H1 (cell line): ENCODE results near the gene FBXL16. TPM values are rescaled to one million over a fixed set of nuclear protein-coding genes. Genes with fewer than 3 reads are reported as not detected.

ENCODE experiments used
- CTCF ChIA-PET: fragments of 300-600 bp; sonication (Branson Sonifier 250); formaldehyde crosslinking; loops from one replicate; lab custom pipeline; 2021; ENCODE audit not compliant: partially characterized antibody; lab: Charles Lee
- POLR2A ChIA-PET: fragments of 300-600 bp; sonication (Branson Sonifier 250); formaldehyde crosslinking; loops from one replicate; lab custom pipeline; 2021; ENCODE audit warnings: inconsistent platforms; ENCODE audit not compliant: partially characterized antibody; lab: Charles Lee
- DNase-seq, 2 experiments: peaks; one replicate each; pipeline versions ENCODE4 v3.0.0 to v3.0.0-alpha.2; 2010 to 2022; ENCODE audit warnings: low spot score in 2 of 2, low read depth in 1 of 2, mixed read lengths in 1 of 2
- FAIRE-seq: peaks from 2 replicates; lab custom pipeline; 2011; peaks lifted over from hg19 to GRCh38; lab: Jason Lieb, UNC
- H2AFZ ChIP-seq: 2 replicates; pipeline ENCODE4 v1.8.1; 2012; ENCODE audit warnings: low read length, inconsistent platforms
- H2AK5ac ChIP-seq: 2 replicates; pipeline ENCODE4 v1.6.1; 2013; ENCODE audit warnings: low read depth, low read length
- H2BK120ac ChIP-seq: replicated peaks from 2 replicates; pipeline ENCODE3; 2013; ENCODE audit warnings: low read depth, low read length, inconsistent platforms
- H2BK12ac ChIP-seq: 2 replicates; pipeline ENCODE4 v1.6.1; 2013; ENCODE audit warnings: low read depth, low read length
- H2BK15ac ChIP-seq: 2 replicates; pipeline ENCODE4 v1.6.1; 2013; ENCODE audit warnings: low read length
- H2BK20ac ChIP-seq: 2 replicates; pipeline ENCODE4 v1.6.1; 2013; ENCODE audit warnings: low read length
- H2BK5ac ChIP-seq: 2 replicates; pipeline ENCODE4 v1.6.1; 2013; ENCODE audit warnings: low read depth, low read length
- H3K14ac ChIP-seq: 2 replicates; pipeline ENCODE4 v1.6.1; 2013; ENCODE audit warnings: inconsistent platforms; ENCODE audit not compliant: insufficient read length
- H3K18ac ChIP-seq: 2 replicates; pipeline ENCODE4 v1.6.1; 2013; ENCODE audit warnings: low read length; ENCODE audit errors: extremely low read depth
- H3K23ac ChIP-seq: 2 replicates; pipeline ENCODE4 v1.6.1; 2013; ENCODE audit warnings: inconsistent platforms; ENCODE audit not compliant: insufficient read length
- H3K23me2 ChIP-seq: 2 replicates; pipeline ENCODE4 v1.6.1; 2013; ENCODE audit warnings: low read depth, low read length
- H3K27ac ChIP-seq: 2 replicates; pipeline ENCODE4 v1.6.1; 2011; ENCODE audit warnings: low read depth, low read length, inconsistent platforms
- H3K27me3 ChIP-seq, 4 experiments: replicated peaks in 1 of 4; 1 replicate in 1 of 4; 2 replicates in 3 of 4; pipeline versions ENCODE4 v1.6.1 to v1.8.1; 2011 to 2013; ENCODE audit warnings: low read length in 3 of 4, mild to moderate bottlenecking in 3 of 4, inconsistent platforms in 2 of 4, mixed read lengths in 2 of 4, moderate library complexity in 1 of 4; ENCODE audit not compliant: control insufficient read depth in 3 of 4, insufficient read depth in 3 of 4; ENCODE audit errors: extremely low read depth in 1 of 4
- H3K36me3 ChIP-seq, 4 experiments: 2 replicates each; pipeline versions ENCODE4 v1.6.1 to v1.8.1; 2011 to 2013; ENCODE audit warnings: mild to moderate bottlenecking in 4 of 4, low read length in 3 of 4, moderate library complexity in 2 of 4, control low read depth in 1 of 4, inconsistent platforms in 1 of 4; ENCODE audit not compliant: insufficient read depth in 4 of 4, control insufficient read depth in 2 of 4
- H3K4ac ChIP-seq: replicated peaks from 2 replicates; pipeline ENCODE3; 2013; ENCODE audit warnings: low read length, low read depth, mixed read lengths, inconsistent platforms; ENCODE audit not compliant: insufficient read length
- H3K4me1 ChIP-seq, 4 experiments: replicated peaks in 1 of 4; 1 replicate in 1 of 4; 2 replicates in 3 of 4; pipeline versions ENCODE4 v1.6.1 to v1.8.1; 2011 to 2013; ENCODE audit warnings: low read length in 3 of 4, inconsistent platforms in 2 of 4, mixed read lengths in 1 of 4; ENCODE audit not compliant: insufficient read depth in 4 of 4, control insufficient read depth in 3 of 4
- H3K4me2 ChIP-seq, 2 experiments: 2 replicates each; pipeline versions ENCODE4 v1.6.1 to v1.8.1; 2011 to 2013; ENCODE audit warnings: low read depth in 2 of 2, low read length in 2 of 2, control low read depth in 1 of 2, inconsistent platforms in 1 of 2, mild to moderate bottlenecking in 1 of 2; ENCODE audit not compliant: insufficient read depth in 1 of 2
- H3K4me3 ChIP-seq, 4 experiments: fragments of 200-600, 300-600 bp in 1 of 4; sonication (generic), shearing (Covaris generic), sonication (Bioruptor Twin) in 1 of 4; 2 replicates each; pipeline versions ENCODE4 v1.5.1 to v1.8.1; 2011 to 2016; ENCODE audit warnings: low read length in 4 of 4, low read depth in 3 of 4, control low read depth in 2 of 4, inconsistent platforms in 2 of 4, mild to moderate bottlenecking in 2 of 4, mixed read lengths in 1 of 4, moderate library complexity in 1 of 4; ENCODE audit not compliant: insufficient read depth in 2 of 4; ENCODE audit errors: extremely low read depth in 1 of 4
- H3K56ac ChIP-seq: replicated peaks from 2 replicates; pipeline ENCODE3; 2013; ENCODE audit warnings: low read depth, mild to moderate bottlenecking, mixed read lengths, low read length, inconsistent platforms; ENCODE audit not compliant: insufficient read length
- H3K79me1 ChIP-seq: 2 replicates; pipeline ENCODE4 v1.6.1; 2013; ENCODE audit warnings: low read depth, low read length, control low read depth
- H3K79me2 ChIP-seq, 2 experiments: 2 replicates each; pipeline versions ENCODE4 v1.6.1 to v1.8.1; 2012 to 2013; ENCODE audit warnings: low read length in 2 of 2, mild to moderate bottlenecking in 2 of 2, inconsistent platforms in 1 of 2; ENCODE audit not compliant: insufficient read depth in 2 of 2, control insufficient read depth in 1 of 2
- H3K9ac ChIP-seq, 4 experiments: replicated peaks in 1 of 4; 1 replicate in 1 of 4; 2 replicates in 3 of 4; pipeline versions ENCODE4 v1.6.1 to v1.8.1; 2011 to 2013; ENCODE audit warnings: low read depth in 3 of 4, low read length in 3 of 4, control low read depth in 2 of 4, mild to moderate bottlenecking in 2 of 4, moderate library complexity in 2 of 4, inconsistent platforms in 1 of 4; ENCODE audit errors: extremely low read depth in 1 of 4
- H3K9me3 ChIP-seq, 2 experiments: 2 replicates each; pipeline versions ENCODE4 v1.6.1 to v1.8.1; 2012 to 2013; ENCODE audit warnings: mild to moderate bottlenecking in 2 of 2, moderate library complexity in 2 of 2, control low read depth in 1 of 2, inconsistent platforms in 1 of 2, low read depth in 1 of 2, low read length in 1 of 2, mixed read lengths in 1 of 2; ENCODE audit not compliant: insufficient read depth in 2 of 2
- H4K20me1 ChIP-seq, 2 experiments: replicated peaks in 1 of 2; 2 replicates each; pipeline versions ENCODE3 to v1.8.1; 2011 to 2013; ENCODE audit warnings: inconsistent platforms in 2 of 2, low read length in 2 of 2, mild to moderate bottlenecking in 1 of 2; ENCODE audit not compliant: insufficient read depth in 2 of 2, control insufficient read depth in 1 of 2
- H4K5ac ChIP-seq: 2 replicates; pipeline ENCODE4 v1.6.1; 2013; ENCODE audit warnings: low read length, low read depth, mixed read lengths, inconsistent platforms; ENCODE audit not compliant: insufficient read length
- H4K8ac ChIP-seq: 2 replicates; pipeline ENCODE4 v1.8.0; 2013; ENCODE audit warnings: mild to moderate bottlenecking, moderate library complexity, low read length, inconsistent platforms; ENCODE audit not compliant: insufficient read depth; ENCODE audit errors: extremely low read depth
- H4K91ac ChIP-seq: replicated peaks from 2 replicates; pipeline ENCODE3; 2013; ENCODE audit warnings: low read length, mixed read lengths, inconsistent platforms; ENCODE audit not compliant: insufficient read length
- EGR1 ChIP-seq: IDR thresholded peaks from 2 replicates; pipeline ENCODE4 v1.6.1; 2011; ENCODE audit warnings: low read depth, low read length, borderline replicate concordance
- HDAC6 ChIP-seq: IDR thresholded peaks from one replicate; pipeline ENCODE4 v1.7.1; 2012; ENCODE audit warnings: low read depth, mild to moderate bottlenecking, inconsistent platforms, low read length, moderate library complexity
- KDM4A ChIP-seq: IDR thresholded peaks from one replicate; pipeline ENCODE4 v1.7.1; 2012; ENCODE audit warnings: low read depth, mild to moderate bottlenecking, moderate library complexity, low read length, inconsistent platforms; ENCODE audit not compliant: severe bottlenecking
- SIRT6 ChIP-seq: IDR thresholded peaks from one replicate; pipeline ENCODE4 v1.7.1; 2012; ENCODE audit warnings: low read length, inconsistent platforms
- TAF1 ChIP-seq: IDR thresholded peaks from 2 replicates; pipeline ENCODE4 v1.6.1; 2011; ENCODE audit warnings: mild to moderate bottlenecking, low read depth, low read length
- TAF7 ChIP-seq: optimal IDR thresholded peaks from 2 replicates; pipeline ENCODE3; 2011; ENCODE audit warnings: low read depth, mild to moderate bottlenecking, inconsistent platforms, low read length, moderate library complexity, borderline replicate concordance
- WGBS, 2 experiments: shearing (Covaris generic) in 1 of 2; methylation state at CpG; one replicate each; pipeline versions ENCODE4 v1.1.6 to v1.1.7; 2013 to 2015; ENCODE audit warnings: low lambda C conversion rate in 2 of 2, mixed read lengths in 2 of 2, inconsistent platforms in 1 of 2, low coverage in 1 of 2, missing lambda C conversion rate in 1 of 2; ENCODE audit not compliant: insufficient replicate concordance in 2 of 2, insufficient coverage in 1 of 2, insufficient read length in 1 of 2; ENCODE audit errors: extremely low coverage in 1 of 2, missing lambda C conversion rate in 1 of 2; 5-methylcytosine and 5-hydroxymethylcytosine counted together
- polyA plus RNA-seq, 7 experiments: library from polyadenylated mRNA; depleted of rRNA in 3 of 7; stranded (reverse) in 5 of 7; unstranded in 2 of 7; fragments of >200 nt in 5 of 7; fragments of 200-250 nt in 2 of 7; gene quantifications; 1 replicate in 5 of 7; 2 replicates in 1 of 7; 4 replicates in 1 of 7; pipeline versions ENCODE4 v1.2.1 to v1.2.3, GENCODE V29; 2011 to 2013; ENCODE audit warnings: missing spikeins in 2 of 7, mixed read lengths in 2 of 7
- total RNA-seq: library from RNA; stranded (reverse); fragmentation: NEBNext Ultra II Directional; extraction: Animal tissue kit (Norgen Biotek cat#: 25700); gene quantifications from 2 replicates; pipeline ENCODE4 v1.2.1, GENCODE V29; 2021
- TF ChIP-seq, protein P1 (sequence below): IDR thresholded peaks from 2 replicates; pipeline ENCODE4 v1.6.1; 2012; ENCODE audit warnings: inconsistent platforms
- TF ChIP-seq, protein P2 (sequence below), 3 experiments: IDR thresholded peaks; 1 replicate in 2 of 3; 2 replicates in 1 of 3; pipeline versions ENCODE4 v1.5.1 to v1.6.1; 2011; ENCODE audit warnings: low read length in 3 of 3, mild to moderate bottlenecking in 3 of 3, inconsistent platforms in 2 of 3, low read depth in 1 of 3, moderate library complexity in 1 of 3; ENCODE audit not compliant: insufficient read depth in 1 of 3; ENCODE audit errors: control extremely low read depth in 1 of 3

FBXL16 gene
- total and polyA plus RNA-seq, 2 of the 8 experiments (the other 6 are each of a cell fraction or from before 2014, with no cell fraction given): 12.5 to 12.8 TPM

DNA sequence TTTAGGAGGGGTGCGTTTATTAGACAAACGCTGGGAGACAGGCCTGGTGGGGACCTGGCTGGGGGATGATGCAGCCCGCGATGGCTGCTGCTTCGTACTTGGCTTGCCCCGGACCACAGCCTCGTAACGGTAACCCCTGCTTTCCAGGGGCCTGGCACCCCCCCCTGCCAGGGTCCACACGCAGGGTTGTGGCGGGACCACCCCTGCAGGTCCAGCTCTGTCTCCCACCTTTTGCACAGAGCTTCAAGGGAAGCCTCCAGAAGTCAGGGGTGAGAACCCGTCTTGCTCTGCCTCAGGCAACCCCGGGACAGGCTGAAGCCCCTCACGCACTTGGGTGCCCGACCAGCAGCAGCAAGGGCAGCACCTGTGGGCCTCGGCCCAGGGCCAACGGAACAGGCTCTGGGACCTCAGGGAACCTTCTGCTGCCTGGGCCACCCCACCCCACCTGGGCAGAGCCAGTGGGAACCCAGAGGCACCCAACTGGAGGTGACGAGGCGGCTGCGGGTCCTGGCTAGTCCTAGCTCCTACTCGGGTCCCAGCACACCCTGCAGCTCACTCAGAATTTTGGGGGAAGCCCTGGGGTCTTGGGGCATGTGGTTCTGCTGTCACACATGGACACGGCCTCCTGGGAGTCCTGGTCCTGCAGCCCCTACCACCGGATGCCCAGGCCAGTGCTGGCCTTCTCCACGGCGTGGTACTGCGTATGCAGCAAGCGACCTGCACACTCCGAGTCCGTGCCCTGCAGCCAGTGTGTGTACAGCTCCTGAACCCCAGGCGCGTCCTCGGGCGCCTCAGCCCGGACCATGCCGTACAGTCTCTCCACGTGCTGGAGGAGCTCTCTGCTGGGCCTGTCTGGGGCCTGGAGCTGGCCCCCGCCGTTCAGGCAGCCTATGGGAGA is 24.4 kb upstream of the FBXL16 start:
- Histone ChIP-seq H3K4me3 (no peak overlapping the region), H3K27me3 (peaks cover 0 to 16% (median 5%) of the 10 kb centered on the region in 4 experiments; a peak in 4 of 7 replicates), H3K79me2 (no peaks in the 10 kb centered on the region), H3K23ac (no peak overlapping the region), H2BK20ac (no peak overlapping the region), H4K5ac (no peak overlapping the region), H3K56ac (no peak overlapping the region), H2BK12ac (no peak overlapping the region), H3K4me2 (no peak overlapping the region; a peak in 1 of 4 replicates), H3K9me3 (no peaks in the 10 kb centered on the region), H3K79me1 (no peaks in the 10 kb centered on the region), H2BK120ac (no peak overlapping the region), H4K91ac (no peak overlapping the region), H2AK5ac (no peak overlapping the region), H3K9ac (no peak overlapping the region), H4K20me1 (peaks cover 2 to 11% of the 10 kb centered on the region in 2 experiments), H3K4me1 (peaks cover 0 to 14% (median 8%) of the 10 kb centered on the region in 4 experiments; a peak in 5 of 7 replicates), H3K18ac (no peak overlapping the region), H3K36me3 (peaks cover 0 to 3% (median under 1%) of the 10 kb centered on the region in 4 experiments; a peak in 1 of 8 replicates), H3K23me2 (peaks cover 19% of the 10 kb centered on the region; the same call in 1 of the 2 replicates), H2BK5ac (no peak overlapping the region), H3K27ac (no peak overlapping the region), H2AFZ (no peak overlapping the region), H3K14ac (no peak overlapping the region), H3K4ac (no peak overlapping the region), H2BK15ac (no peak overlapping the region), H4K8ac (peak overlapping the region; percentile 15; the same call in 1 of the 2 replicates)
- WGBS, 2 experiments: 92% methylated on average over 37 of the region's 37 CpGs; no CpG with 5 or more reads in 1 of the 2 experiments
- ChIA-PET CTCF (interaction anchor here (0.5 to 35.8 kb wide), 9 partner anchors 6 to 682 kb away, joined by 3 to 977 read pairs (median 3); partner anchors contain the start of genes ANTKMT, CCDC78, CHTF18 and CIAO3), POLR2A (interaction anchor here (1.3 to 23.0 kb wide), 9 partner anchors 10 to 74 kb away, joined by 3 to 353 read pairs (median 4); partner anchors contain the start of genes ANTKMT, CCDC78, CIAO3 and GNG13)
- FAIRE-seq (no peak), DNase-seq (no peak)
- TF ChIP-seq TAF7: no peak
- TF ChIP-seq, protein P1, sequence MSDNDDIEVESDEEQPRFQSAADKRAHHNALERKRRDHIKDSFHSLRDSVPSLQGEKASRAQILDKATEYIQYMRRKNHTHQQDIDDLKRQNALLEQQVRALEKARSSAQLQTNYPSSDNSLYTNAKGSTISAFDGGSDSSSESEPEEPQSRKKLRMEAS: no peak
- no peak for TF ChIP-seq TAF1
- TF ChIP-seq HDAC6: no peak
- no peak for TF ChIP-seq SIRT6
- TF ChIP-seq EGR1: no peak
- TF ChIP-seq KDM4A: no peak
- TF ChIP-seq, protein P2, sequence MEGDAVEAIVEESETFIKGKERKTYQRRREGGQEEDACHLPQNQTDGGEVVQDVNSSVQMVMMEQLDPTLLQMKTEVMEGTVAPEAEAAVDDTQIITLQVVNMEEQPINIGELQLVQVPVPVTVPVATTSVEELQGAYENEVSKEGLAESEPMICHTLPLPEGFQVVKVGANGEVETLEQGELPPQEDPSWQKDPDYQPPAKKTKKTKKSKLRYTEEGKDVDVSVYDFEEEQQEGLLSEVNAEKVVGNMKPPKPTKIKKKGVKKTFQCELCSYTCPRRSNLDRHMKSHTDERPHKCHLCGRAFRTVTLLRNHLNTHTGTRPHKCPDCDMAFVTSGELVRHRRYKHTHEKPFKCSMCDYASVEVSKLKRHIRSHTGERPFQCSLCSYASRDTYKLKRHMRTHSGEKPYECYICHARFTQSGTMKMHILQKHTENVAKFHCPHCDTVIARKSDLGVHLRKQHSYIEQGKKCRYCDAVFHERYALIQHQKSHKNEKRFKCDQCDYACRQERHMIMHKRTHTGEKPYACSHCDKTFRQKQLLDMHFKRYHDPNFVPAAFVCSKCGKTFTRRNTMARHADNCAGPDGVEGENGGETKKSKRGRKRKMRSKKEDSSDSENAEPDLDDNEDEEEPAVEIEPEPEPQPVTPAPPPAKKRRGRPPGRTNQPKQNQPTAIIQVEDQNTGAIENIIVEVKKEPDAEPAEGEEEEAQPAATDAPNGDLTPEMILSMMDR (IDR thresholded peaks at IDR 0.05; ENCODE audit: control extremely low read depth in 1 of 3, insufficient read depth in 1 of 3, low read depth in 1 of 3, low read length in 3 of 3): no peak
